Measurements from ENCODE around the gene DHRS2. TPM values are rescaled to one million over a fixed set of nuclear protein-coding genes. Genes with fewer than 3 reads are reported as not detected.

Gene DHRS2
- total and polyA plus RNA-seq, 2 of the 13 experiments (the other 11 are each of a cell fraction or from before 2014, with no cell fraction given), result 1,621 to 3,021 TPM

GRCh38 chr14:23639048-23639890, 3.1 kb downstream of the DHRS2 start (continued):
- TF ChIP-seq SALL1 (CRISPR knock-in tag; IDR thresholded peaks at IDR 0.05), result no peak
- peak; percentile 71 for TF ChIP-seq XRCC5 (optimal IDR thresholded peaks at IDR 0.05; ENCODE audit: low read length)
- TF ChIP-seq CREB3 (CRISPR knock-in tag; IDR thresholded peaks at IDR 0.05), result no peak
- TF ChIP-seq ZBTB44 (CRISPR knock-in tag; IDR thresholded peaks at IDR 0.05), result peak; percentile 59; the same call in 1 of the 2 replicates
- peak; percentile 94; the same call in 1 of the 2 replicates for TF ChIP-seq ZIK1 (CRISPR knock-in tag; IDR thresholded peaks at IDR 0.05; ENCODE audit: borderline replicate concordance, low read depth)
- TF ChIP-seq ZNF615 (CRISPR knock-in tag; IDR thresholded peaks at IDR 0.05; ENCODE audit: borderline replicate concordance), result no peak
- 0 out of 2 replicates have a peak, but pooled peaks have one; percentile 42 for TF ChIP-seq ZNF577 (CRISPR knock-in tag; IDR thresholded peaks at IDR 0.05; ENCODE audit: borderline replicate concordance, low read depth)
- peak; percentile 94; the same call in 1 of the 2 replicates for TF ChIP-seq ATF7-NPFF (CRISPR knock-in tag; IDR thresholded peaks at IDR 0.05; ENCODE audit: low read depth)
- peak; percentile 95 for TF ChIP-seq ERF (CRISPR knock-in tag; IDR thresholded peaks at IDR 0.05)
- no peak for TF ChIP-seq FOXM1 (CRISPR knock-in tag; IDR thresholded peaks at IDR 0.05)
- TF ChIP-seq ZNF501 (CRISPR knock-in tag; IDR thresholded peaks at IDR 0.05), result no peak
- TF ChIP-seq ZFP36 (IDR thresholded peaks at IDR 0.05; ENCODE audit: borderline replicate concordance, low read depth, low read length, partially characterized antibody), result no peak
- TF ChIP-seq ZNF782 (CRISPR knock-in tag; IDR thresholded peaks at IDR 0.05; ENCODE audit: borderline replicate concordance), result peak; percentile 91
- TF ChIP-seq ARNT2 (CRISPR knock-in tag; IDR thresholded peaks at IDR 0.05; ENCODE audit: low read depth), result peak; percentile 96; the same call in 1 of the 2 replicates
- no peak for TF ChIP-seq CERS6 (CRISPR knock-in tag; IDR thresholded peaks at IDR 0.05)
- no peak for TF ChIP-seq KLF9 (CRISPR knock-in tag; IDR thresholded peaks at IDR 0.05; ENCODE audit: low read depth)
- no peak for TF ChIP-seq ZMYM2 (CRISPR knock-in tag; IDR thresholded peaks at IDR 0.05)
- peak; percentile 56 for TF ChIP-seq FOXA3 (CRISPR knock-in tag; IDR thresholded peaks at IDR 0.05)
- TF ChIP-seq ZBTB10 (CRISPR knock-in tag; IDR thresholded peaks at IDR 0.05; ENCODE audit: borderline replicate concordance), result no peak
- TF ChIP-seq ZNF580 (CRISPR knock-in tag; IDR thresholded peaks at IDR 0.05; ENCODE audit: borderline replicate concordance, low read depth), result peak; percentile 86
- TF ChIP-seq KAT7 (CRISPR knock-in tag; IDR thresholded peaks at IDR 0.05; ENCODE audit: borderline replicate concordance), result peak; percentile 74; the same call in 1 of the 2 replicates
- no peak for TF ChIP-seq ZNF24 (IDR thresholded peaks at IDR 0.05)
- peak; percentile 46; the same call in 1 of the 2 replicates for TF ChIP-seq STAT5B (CRISPR knock-in tag; IDR thresholded peaks at IDR 0.05)
- TF ChIP-seq HNRNPL (IDR thresholded peaks at IDR 0.05; ENCODE audit: low read depth, low read length), result peak; percentile 98

Measured in HepG2 (cell line).